HepG2 (cell line): ENCODE data around the gene CLDN9. TPM values are rescaled to one million over a fixed set of nuclear protein-coding genes. Genes with fewer than 3 reads are reported as not detected.
A peak's percentile ranks its signal among the peaks of the same experiment; 100 is the strongest.

Experiments
- ATF4 ChIP-seq, 2 experiments: fragments of 450-650 bp in 1 of 2; sonication (generic) in 1 of 2; formaldehyde crosslinking; IDR thresholded peaks; 2 replicates each; pipeline versions ENCODE4 v1.5.0 to v1.8.0; 2020 to 2022; ENCODE audit warnings: mild to moderate bottlenecking in 1 of 2, missing genetic modification reagents in 1 of 2
- CREBL2 ChIP-seq: sonication (generic); formaldehyde crosslinking; IDR thresholded peaks from 2 replicates; pipeline ENCODE4 v1.8.1; 2023; ENCODE audit warnings: missing genetic modification reagents, mild to moderate bottlenecking, borderline replicate concordance
- DMTF1 ChIP-seq: sonication (generic); formaldehyde crosslinking; IDR thresholded peaks from 2 replicates; pipeline ENCODE4 v1.4.0; 2020; ENCODE audit warnings: mild to moderate bottlenecking, missing genetic modification reagents
- FOXA3 ChIP-seq: IDR thresholded peaks from 2 replicates; pipeline ENCODE4 v1.6.1; 2016; ENCODE audit warnings: missing genetic modification reagents, missing compliant biosample characterization
- GTF3A ChIP-seq: sonication (generic); formaldehyde crosslinking; conservative IDR thresholded peaks from 2 replicates; pipeline ENCODE4 v1.4.0; 2020; ENCODE audit warnings: mild to moderate bottlenecking, missing genetic modification reagents
- IKZF1 ChIP-seq: fragments of 450-650 bp; IDR thresholded peaks from 2 replicates; pipeline ENCODE4 v1.7.1; 2016
- KDM2A ChIP-seq: sonication (generic); formaldehyde crosslinking; IDR thresholded peaks from 2 replicates; pipeline ENCODE4 v1.4.0; 2020; ENCODE audit warnings: low read depth, missing genetic modification reagents, borderline replicate concordance
- LRRFIP1 ChIP-seq: sonication (generic); formaldehyde crosslinking; conservative IDR thresholded peaks from 2 replicates; pipeline ENCODE4 v1.4.0; 2020; ENCODE audit warnings: missing genetic modification reagents
- MTERF4 ChIP-seq: sonication (generic); formaldehyde crosslinking; IDR thresholded peaks from 2 replicates; pipeline ENCODE4 v1.8.0; 2023; ENCODE audit warnings: mild to moderate bottlenecking, missing genetic modification reagents
- MTF2 ChIP-seq: sonication (generic); formaldehyde crosslinking; IDR thresholded peaks from 2 replicates; pipeline ENCODE4 v1.5.0; 2020; ENCODE audit warnings: missing genetic modification reagents, borderline replicate concordance
- NCOR1 ChIP-seq: fragments of 200-600 bp; sonication (generic); IDR thresholded peaks from 2 replicates; pipeline ENCODE4 v1.7.0; 2017; ENCODE audit warnings: antibody characterized with exemption, low read length, borderline replicate concordance
- NFKBIZ ChIP-seq: IDR thresholded peaks from 2 replicates; pipeline ENCODE4 v1.6.1; 2018; ENCODE audit warnings: missing genetic modification reagents, missing compliant biosample characterization
- PHF8 ChIP-seq: sonication (generic); formaldehyde crosslinking; IDR thresholded peaks from 2 replicates; pipeline ENCODE4 v1.5.0; 2020; ENCODE audit warnings: missing genetic modification reagents
- SALL1 ChIP-seq: sonication (generic); formaldehyde crosslinking; IDR thresholded peaks from 2 replicates; pipeline ENCODE4 v1.8.0; 2022; ENCODE audit warnings: mild to moderate bottlenecking, missing genetic modification reagents
- ZBTB1 ChIP-seq: sonication (generic); formaldehyde crosslinking; IDR thresholded peaks from 2 replicates; pipeline ENCODE4 v1.4.0; 2020; ENCODE audit warnings: missing genetic modification reagents, borderline replicate concordance
- ZBTB25 ChIP-seq: IDR thresholded peaks from 2 replicates; pipeline ENCODE4 v1.6.1; 2018; ENCODE audit warnings: missing genetic modification reagents
- ZNF264 ChIP-seq: sonication (generic); formaldehyde crosslinking; IDR thresholded peaks from 2 replicates; pipeline ENCODE4 v1.4.0; 2020; ENCODE audit warnings: missing genetic modification reagents
- ZNF484 ChIP-seq: sonication (generic); formaldehyde crosslinking; IDR thresholded peaks from 2 replicates; pipeline ENCODE4 v1.5.1; 2020; ENCODE audit warnings: mild to moderate bottlenecking, low read depth, missing genetic modification reagents, borderline replicate concordance
- ZNF549 ChIP-seq: sonication (generic); formaldehyde crosslinking; IDR thresholded peaks from 2 replicates; pipeline ENCODE4 v1.5.0; 2020; ENCODE audit warnings: missing genetic modification reagents
- ZNF629 ChIP-seq: sonication (generic); formaldehyde crosslinking; conservative IDR thresholded peaks from 2 replicates; pipeline ENCODE4 v1.5.0; 2020; ENCODE audit warnings: missing genetic modification reagents
- ZNF737 ChIP-seq: sonication (generic); formaldehyde crosslinking; IDR thresholded peaks from 2 replicates; pipeline ENCODE4 v1.5.0; 2020; ENCODE audit warnings: missing genetic modification reagents, mild to moderate bottlenecking, borderline replicate concordance
- ZNF749 ChIP-seq: sonication (generic); formaldehyde crosslinking; IDR thresholded peaks from 2 replicates; pipeline ENCODE4 v1.8.0; 2022; ENCODE audit warnings: mild to moderate bottlenecking, missing genetic modification reagents, moderate library complexity, borderline replicate concordance
- polyA plus RNA-seq, 8 experiments: library from polyadenylated mRNA; depleted of rRNA in 3 of 8; stranded (reverse) in 7 of 8; unstranded in 1 of 8; fragments of >200 nt; fragmentation: Illumina TruSeq in 4 of 8; extraction: Trizol in 4 of 8; gene quantifications; 2 replicates each; pipeline versions ENCODE4 v1.2.1 to v1.2.3, GENCODE V29; 2011 to 2016; ENCODE audit warnings: low read depth in 4 of 8, missing spikeins in 1 of 8, mixed read lengths in 1 of 8; ENCODE audit not compliant: insufficient read depth in 1 of 8
- total RNA-seq, 5 experiments: library from RNA; depleted of rRNA; stranded (reverse); fragments of >200 nt; fragmentation: Illumina TruSeq; extraction: Trizol; gene quantifications; 2 replicates each; pipeline ENCODE4 v1.2.3, GENCODE V29; 2016; ENCODE audit warnings: low read depth in 1 of 5

The CLDN9 gene
- total and polyA plus RNA-seq, 2 of the 13 experiments (the other 11 are each of a cell fraction or from before 2014, with no cell fraction given), result 0.15 to 0.26 TPM

- TF ChIP-seq ZNF737 (CRISPR knock-in tag) (no peak), ATF4 (CRISPR knock-in tag; IDR thresholded peaks at IDR 0.05) (no peak), ZNF484 (CRISPR knock-in tag) (no peak), ZNF749 (CRISPR knock-in tag) (no peak), MTF2 (CRISPR knock-in tag) (peak; percentile 85; the same call in 1 of the 2 replicates), ZNF629 (CRISPR knock-in tag) (no peak), CREBL2 (no peak), ZBTB25 (CRISPR knock-in tag) (no peak), NCOR1 (no peak), KDM2A (CRISPR knock-in tag) (peak; percentile 81; the same call in 1 of the 2 replicates), GTF3A (no peak), ZBTB1 (CRISPR knock-in tag) (0 out of 2 replicates have a peak, but pooled peaks have one; percentile 52), ZNF264 (no peak), IKZF1 (no peak), NFKBIZ (CRISPR knock-in tag) (no peak), PHF8 (no peak), SALL1 (CRISPR knock-in tag) (0 out of 2 replicates have a peak, but pooled peaks have one; percentile 28), ZNF549 (no peak), DMTF1 (CRISPR knock-in tag) (no peak), MTERF4 (CRISPR knock-in tag) (no peak), FOXA3 (CRISPR knock-in tag) (no peak), LRRFIP1 (CRISPR knock-in tag) (no peak)
Observed at GRCh38 chr16:3029491-3030221, 16.9 kb downstream of the CLDN9 start (continued).
